HL-60 (cell line): ENCODE measurements around the gene FAM184B.

Experiments
- CTCF ChIP-seq: IDR thresholded peaks from one replicate; pipeline ENCODE4 v1.5.1; 2011; ENCODE audit warnings: low read length, control low read depth, inconsistent platforms; ENCODE audit not compliant: insufficient read depth
- POLR2AphosphoS5 ChIP-seq: IDR thresholded peaks from 2 replicates; pipeline ENCODE4 v1.6.1; 2012; ENCODE audit warnings: low read depth

GRCh38 chr4:17765514-17766286, 15.7 kb downstream of the FAM184B start:
- no peak for TF ChIP-seq CTCF
- no peak for TF ChIP-seq POLR2AphosphoS5
